Keratinocyte (primary cell): ENCODE data around the gene MRGPRD. TPM values are rescaled to one million over a fixed set of nuclear protein-coding genes. Genes with fewer than 3 reads are reported as not detected.

ENCODE experiments used
- DNase-seq: peaks from one replicate; pipeline ENCODE4 v3.0.0-alpha.2; 2011; ENCODE audit warnings: low read depth, missing footprints, low spot score
- FAIRE-seq: peaks from 2 replicates; lab custom pipeline; 2011; peaks lifted over from hg19 to GRCh38; lab: Jason Lieb, UNC
- H2AFZ ChIP-seq: 2 replicates; pipeline ENCODE4 v1.6.0; 2012; ENCODE audit warnings: low read length, control low read depth, inconsistent platforms; ENCODE audit not compliant: control insufficient read depth
- H3K27ac ChIP-seq: 2 replicates; pipeline ENCODE4 v1.5.1; 2011; ENCODE audit warnings: low read length; ENCODE audit not compliant: control insufficient read depth, insufficient read depth
- H3K27me3 ChIP-seq: 3 replicates; pipeline ENCODE4 v1.6.0; 2011; ENCODE audit warnings: low read length; ENCODE audit not compliant: control insufficient read depth, insufficient read depth; ENCODE audit errors: extremely low read depth
- H3K36me3 ChIP-seq, 2 experiments: 2 replicates in 1 of 2; 3 replicates in 1 of 2; pipeline ENCODE4 v1.5.1; 2011; ENCODE audit warnings: low read length in 2 of 2, mild to moderate bottlenecking in 1 of 2; ENCODE audit not compliant: control insufficient read depth in 2 of 2, insufficient read depth in 2 of 2; ENCODE audit errors: extremely low read depth in 1 of 2
- H3K4me1 ChIP-seq: 3 replicates; pipeline ENCODE4 v1.5.1; 2011; ENCODE audit warnings: low read length; ENCODE audit not compliant: control insufficient read depth, insufficient read depth; ENCODE audit errors: extremely low read depth
- H3K4me2 ChIP-seq: 3 replicates; pipeline ENCODE4 v1.6.0; 2011; ENCODE audit warnings: low read depth, low read length; ENCODE audit not compliant: control insufficient read depth, insufficient read depth; ENCODE audit errors: extremely low read depth
- H3K4me3 ChIP-seq, 3 experiments: fragments of 200-600 bp in 1 of 3; sonication (generic) in 1 of 3; 2 replicates in 2 of 3; 3 replicates in 1 of 3; pipeline ENCODE4 v1.5.1; 2011 to 2016; ENCODE audit warnings: low read length in 3 of 3, mild to moderate bottlenecking in 3 of 3, control low read depth in 2 of 3, inconsistent platforms in 1 of 3, low read depth in 1 of 3, mixed read lengths in 1 of 3, mixed run types in 1 of 3, moderate library complexity in 1 of 3; ENCODE audit not compliant: control insufficient read depth in 2 of 3, insufficient read depth in 2 of 3; ENCODE audit errors: extremely low read depth in 1 of 3
- H3K79me2 ChIP-seq: 2 replicates; pipeline ENCODE4 v1.6.0; 2012; ENCODE audit warnings: low read length; ENCODE audit not compliant: control insufficient read depth, insufficient read depth
- H3K9ac ChIP-seq: 3 replicates; pipeline ENCODE4 v1.6.0; 2011; ENCODE audit warnings: low read length; ENCODE audit not compliant: control insufficient read depth, insufficient read depth; ENCODE audit errors: extremely low read depth
- H3K9me1 ChIP-seq: 3 replicates; pipeline ENCODE4 v1.6.0; 2011; ENCODE audit warnings: low read length; ENCODE audit not compliant: control insufficient read depth, insufficient read depth; ENCODE audit errors: extremely low read depth
- H3K9me3 ChIP-seq: 2 replicates; pipeline ENCODE4 v1.5.1; 2012; ENCODE audit warnings: low read depth, low read length; ENCODE audit not compliant: control insufficient read depth
- H4K20me1 ChIP-seq: 3 replicates; pipeline ENCODE4 v1.6.0; 2011; ENCODE audit warnings: low read length; ENCODE audit not compliant: control insufficient read depth, insufficient read depth; ENCODE audit errors: extremely low read depth
- CTCF ChIP-seq, 3 experiments: IDR thresholded peaks in 1 of 3; conservative IDR thresholded peaks in 1 of 3; optimal IDR thresholded peaks in 1 of 3; 2 replicates in 2 of 3; 3 replicates in 1 of 3; pipeline versions ENCODE3 to v1.5.1; 2011; ENCODE audit warnings: low read length in 3 of 3, mild to moderate bottlenecking in 3 of 3, moderate library complexity in 2 of 3, control low read depth in 1 of 3, inconsistent platforms in 1 of 3; ENCODE audit not compliant: insufficient read depth in 2 of 3; ENCODE audit errors: extremely low read depth in 1 of 3
- EZH2 ChIP-seq: IDR thresholded peaks from one replicate; pipeline ENCODE4 v1.6.1; 2012; ENCODE audit warnings: inconsistent platforms, mild to moderate bottlenecking, low read length, moderate library complexity
- dilution Hi-C: fragments of 300-500 bp; cut with MboI; formaldehyde crosslinking; loops from one replicate; pipeline ENCODE4 v1.7.0; 2020; ENCODE audit warnings: low sequenced_read_pairs; ENCODE audit not compliant: extremely low pct_ligation_motif_present
- polyA minus RNA-seq, 3 experiments: library from RNA; depleted of rRNA, polyadenylated mRNA; stranded (reverse); fragments of >200 nt; gene quantifications; 1 replicate in 1 of 3; 2 replicates in 1 of 3; 3 replicates in 1 of 3; pipeline ENCODE4 v1.2.3, GENCODE V29; 2011
- polyA plus RNA-seq, 5 experiments: library from polyadenylated mRNA; depleted of rRNA in 3 of 5; stranded (reverse) in 3 of 5; stranded (forward) in 1 of 5; unstranded in 1 of 5; fragments of >200 nt; gene quantifications; 1 replicate in 1 of 5; 2 replicates in 3 of 5; 3 replicates in 1 of 5; pipeline versions ENCODE4 v1.2.1 to v1.2.3, GENCODE V29; 2011 to 2012; ENCODE audit warnings: missing spikeins in 2 of 5, low read depth in 1 of 5, low replicate concordance in 1 of 5

The MRGPRD gene, protein sequence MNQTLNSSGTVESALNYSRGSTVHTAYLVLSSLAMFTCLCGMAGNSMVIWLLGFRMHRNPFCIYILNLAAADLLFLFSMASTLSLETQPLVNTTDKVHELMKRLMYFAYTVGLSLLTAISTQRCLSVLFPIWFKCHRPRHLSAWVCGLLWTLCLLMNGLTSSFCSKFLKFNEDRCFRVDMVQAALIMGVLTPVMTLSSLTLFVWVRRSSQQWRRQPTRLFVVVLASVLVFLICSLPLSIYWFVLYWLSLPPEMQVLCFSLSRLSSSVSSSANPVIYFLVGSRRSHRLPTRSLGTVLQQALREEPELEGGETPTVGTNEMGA
- polyA plus RNA-seq: not detected in 3 replicates
- not detected for polyA plus RNA-seq (2011; ENCODE audit: low read depth)
- not detected in 2 replicates for polyA plus RNA-seq (2011; cell fraction: cytosol; rRNA removed)
- not detected in 2 replicates for polyA plus RNA-seq (2011; cell fraction: nucleus; rRNA removed)
- not detected in 2 replicates for polyA plus RNA-seq (2012; ENCODE audit: low replicate concordance)
- polyA minus RNA-seq: not detected in 3 replicates
- polyA minus RNA-seq (2011; cell fraction: cytosol; rRNA and poly(A)+ RNA removed): not detected
- not detected in 2 replicates for polyA minus RNA-seq (2011; cell fraction: nucleus; rRNA and poly(A)+ RNA removed)

GRCh38 chr11:68980776-68981065, at the start of gene MRGPRD:
MRGPRD (minus strand) TSS chr11:68980986; CDS start chr11:68980986, 0 bp downstream.
- dilution Hi-C loops: no loop called here
- TF ChIP-seq CTCF (optimal IDR thresholded peaks at IDR 0.05 in 1 of 3, IDR thresholded peaks at IDR 0.05 in 1 of 3, conservative IDR thresholded peaks at IDR 0.05 in 1 of 3; ENCODE audit: extremely low read depth in 1 of 3, insufficient read depth in 2 of 3, low read length in 3 of 3) (no peak), EZH2 (no peak)

GRCh38 chr11:69030301-69030700, 49.5 kb upstream of the MRGPRD start:
- Histone ChIP-seq H3K36me3 (no peaks in the 10 kb centered on the region), H3K4me2 (no peak overlapping the region), H3K27ac (no peak overlapping the region), H3K9ac (no peak overlapping the region), H3K9me3 (no peaks in the 10 kb centered on the region), H2AFZ (no peak overlapping the region), H3K9me1 (no peaks in the 10 kb centered on the region), H4K20me1 (no peaks in the 10 kb centered on the region), H3K4me1 (no peaks in the 10 kb centered on the region), H3K4me3 (no peak overlapping the region), H3K79me2 (no peaks in the 10 kb centered on the region), H3K27me3 (no peaks in the 10 kb centered on the region)
- dilution Hi-C loops: no loop called here
- no peak for FAIRE-seq
- TF ChIP-seq CTCF (optimal IDR thresholded peaks at IDR 0.05 in 1 of 3, IDR thresholded peaks at IDR 0.05 in 1 of 3, conservative IDR thresholded peaks at IDR 0.05 in 1 of 3; ENCODE audit: extremely low read depth in 1 of 3, insufficient read depth in 2 of 3, low read length in 3 of 3) (no peak), EZH2 (no peak)
- DNase-seq: no peak

More at GRCh38 chr11:68980776-68981065, at the start of gene MRGPRD:
- DNase-seq: no peak
- Histone ChIP-seq H3K9me3 (no peaks in the 10 kb centered on the region), H3K9ac (no peak within 1 kb of the TSS), H3K4me1 (no peaks in the 10 kb centered on the region), H3K4me2 (no peak within 1 kb of the TSS), H2AFZ (no peak within 1 kb of the TSS), H3K4me3 (no peak within 1 kb of the TSS), H3K79me2 (no peaks in the 10 kb centered on the region), H3K36me3 (no peaks in the 10 kb centered on the region), H3K27me3 (peaks cover 12% of the 10 kb centered on the region), H4K20me1 (no peaks in the 10 kb centered on the region), H3K9me1 (no peaks in the 10 kb centered on the region), H3K27ac (no peak within 1 kb of the TSS)
- no peak for FAIRE-seq
